ENCODE results near the gene TUBA1C.
A peak's percentile ranks its signal among the peaks of the same experiment; 100 is the strongest.
"Not testable (repeated sequence)": the region's sequence is repeated elsewhere in the genome, so short reads cannot be mapped to it uniquely, and the experiment has no call there.

Gene TUBA1C

DNA sequence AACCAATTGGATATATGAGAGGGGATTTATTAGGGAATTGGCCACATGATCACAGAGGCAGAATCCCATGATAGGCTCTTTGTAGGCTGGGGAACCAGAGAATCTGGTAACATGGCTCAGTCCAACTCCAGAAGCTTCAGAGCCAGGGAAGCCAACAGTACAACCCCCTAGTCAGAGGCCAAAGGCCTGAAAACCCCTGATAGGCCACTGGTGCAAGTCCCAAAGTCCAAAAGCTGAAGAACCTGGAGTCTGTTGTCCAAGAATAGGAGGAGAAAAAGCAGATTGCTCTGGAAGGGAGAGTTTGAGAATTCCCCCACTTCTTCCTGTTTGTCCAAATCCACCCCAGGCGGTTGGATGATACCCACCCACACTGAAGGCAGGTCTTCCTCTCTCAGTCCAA lies 49.9 kb downstream of the TUBA1C start:
- DNase-seq: no peak

- DNase-seq: not testable (repeated sequence)
Measured at GRCh38 chr12:49317118-49317517, 52.2 kb downstream of the TUBA1C start.

GRCh38 chr12:49320411-49321103 lies 55.7 kb downstream of the TUBA1C start:
- not testable (repeated sequence) for DNase-seq

- DNase-seq: no peak
Measured at GRCh38 chr12:49322367-49322707, 57.5 kb downstream of the TUBA1C start.

GRCh38 chr12:49322708-49323523 lies 58.0 kb downstream of the TUBA1C start, which contains the start of gene TROAP:
TROAP (plus strand) TSS chr12:49323255; CDS start chr12:49323609, 354 bp downstream.
- peak; percentile 85 to 98 (median 95) for DNase-seq

- no peak for DNase-seq
Measured at GRCh38 chr12:49323524-49324097, 58.7 kb downstream of the TUBA1C start.
